Forelimb muscle (tissue), 1 donor: Measurements from ENCODE around the gene ARFRP1. TPM values are rescaled to one million over a fixed set of nuclear protein-coding genes. Genes with fewer than 3 reads are reported as not detected.
A peak's percentile ranks its signal among the peaks of the same experiment; 100 is the strongest.
"Not testable (repeated sequence)": the region's sequence is repeated elsewhere in the genome, so short reads cannot be mapped to it uniquely, and the experiment has no call there.

Source experiments
- DNase-seq: peaks from one replicate; pipeline ENCODE4 v3.0.0-alpha.2; 2013; ENCODE audit warnings: low read depth
- polyA plus RNA-seq: library from polyadenylated mRNA; unstranded; fragments of 120-200 nt; gene quantifications from one replicate; pipeline ENCODE4 v1.2.1, GENCODE V29; 2013; ENCODE audit not compliant: insufficient read length

The ARFRP1 gene
- polyA plus RNA-seq, 1 donor: 25.3 TPM

- DNase-seq: no peak
Measured at GRCh38 chr20:63657260-63657936, 50.4 kb downstream of the ARFRP1 start.

GRCh38 chr20:63656451-63656850 is 51.3 kb downstream of the ARFRP1 start:
- DNase-seq: no peak

GRCh38 chr20:63655249-63655648 is 52.5 kb downstream of the ARFRP1 start:
- no peak for DNase-seq

- no peak for DNase-seq
Measured at GRCh38 chr20:63653974-63654668, 53.7 kb downstream of the ARFRP1 start.

- peak; percentile 47 for DNase-seq
Measured at GRCh38 chr20:63653041-63653973, 54.5 kb downstream of the ARFRP1 start, which contains the start of gene STMN3. TSS of gene STMN3 (minus strand) at chr20:63653424. CDS start at chr20:63653345, 79 bp downstream.

- no peak for DNase-seq
Measured at GRCh38 chr20:63652192-63652980, 55.4 kb downstream of the ARFRP1 start.

- no peak for DNase-seq
Measured at GRCh38 chr20:63651942-63652191, 55.9 kb downstream of the ARFRP1 start.

GRCh38 chr20:63650486-63650885 is 57.3 kb downstream of the ARFRP1 start:
- not testable (repeated sequence) for DNase-seq

- DNase-seq: no peak
Measured at GRCh38 chr20:63648895-63649589, 58.7 kb downstream of the ARFRP1 start.

Other genes with a start within 250 kb of the ARFRP1 start
- gene KCNQ2, start 235.3 kb downstream of the ARFRP1 start, polyA plus RNA-seq: 3.5 TPM
- gene EEF1A2, start 208.9 kb downstream of the ARFRP1 start, polyA plus RNA-seq: 1,049 TPM
- 254 TPM for gene PPDPF, start 187.2 kb downstream of the ARFRP1 start, polyA plus RNA-seq
- 0.34 TPM for gene PTK6, start 170.6 kb downstream of the ARFRP1 start, polyA plus RNA-seq
- gene SRMS, start 160.2 kb downstream of the ARFRP1 start, polyA plus RNA-seq: not detected
- gene FNDC11, start 153.8 kb downstream of the ARFRP1 start, polyA plus RNA-seq: 0.13 TPM
- 6.6 TPM for gene HELZ2, start 133.7 kb downstream of the ARFRP1 start, polyA plus RNA-seq
- gene GMEB2, start 80.9 kb downstream of the ARFRP1 start, polyA plus RNA-seq: 6.8 TPM
- gene STMN3, start 54.6 kb downstream of the ARFRP1 start, polyA plus RNA-seq: 11.4 TPM
- gene RTEL1, start 49.7 kb downstream of the ARFRP1 start, polyA plus RNA-seq: 11.0 TPM
- gene TNFRSF6B, start 11.3 kb downstream of the ARFRP1 start, polyA plus RNA-seq: 1.6 TPM
- 12.6 TPM for gene ZGPAT, start 63 bp upstream of the ARFRP1 start, polyA plus RNA-seq
- 4.6 TPM for gene LIME1, start 28.7 kb upstream of the ARFRP1 start, polyA plus RNA-seq
- 148 TPM for gene SLC2A4RG, start 31.8 kb upstream of the ARFRP1 start, polyA plus RNA-seq
- gene ZBTB46, start 123.3 kb upstream of the ARFRP1 start, polyA plus RNA-seq: 18.1 TPM
- gene ABHD16B, start 153.5 kb upstream of the ARFRP1 start, polyA plus RNA-seq: not detected
- gene TPD52L2, start 157.3 kb upstream of the ARFRP1 start, polyA plus RNA-seq: 76.8 TPM
- 32.6 TPM for gene DNAJC5, start 187.2 kb upstream of the ARFRP1 start, polyA plus RNA-seq
- 48.5 TPM for gene UCKL1, start 248.4 kb upstream of the ARFRP1 start, polyA plus RNA-seq